ENCODE data around the gene REM2.

DNA sequence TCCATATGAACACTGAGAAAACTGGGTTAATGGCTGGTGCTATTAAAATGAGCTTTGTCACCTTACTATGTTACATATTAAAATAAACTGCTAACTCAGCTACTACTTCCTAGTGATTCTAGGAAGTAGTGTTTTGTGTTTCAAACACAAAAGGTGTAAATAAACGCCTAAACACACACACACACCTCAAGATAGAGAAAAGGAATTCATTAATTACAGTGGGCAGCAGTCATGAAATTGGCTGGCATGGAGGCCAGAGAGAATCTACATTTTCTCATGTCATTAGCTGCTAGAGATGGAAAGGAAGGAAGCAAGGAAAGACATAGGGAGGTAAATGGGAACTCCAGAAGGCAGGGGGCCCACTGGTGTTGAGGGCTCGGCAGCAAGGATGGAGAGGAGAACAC lies 46.9 kb downstream of the REM2 start:
- TF ChIP-seq, protein P1, sequence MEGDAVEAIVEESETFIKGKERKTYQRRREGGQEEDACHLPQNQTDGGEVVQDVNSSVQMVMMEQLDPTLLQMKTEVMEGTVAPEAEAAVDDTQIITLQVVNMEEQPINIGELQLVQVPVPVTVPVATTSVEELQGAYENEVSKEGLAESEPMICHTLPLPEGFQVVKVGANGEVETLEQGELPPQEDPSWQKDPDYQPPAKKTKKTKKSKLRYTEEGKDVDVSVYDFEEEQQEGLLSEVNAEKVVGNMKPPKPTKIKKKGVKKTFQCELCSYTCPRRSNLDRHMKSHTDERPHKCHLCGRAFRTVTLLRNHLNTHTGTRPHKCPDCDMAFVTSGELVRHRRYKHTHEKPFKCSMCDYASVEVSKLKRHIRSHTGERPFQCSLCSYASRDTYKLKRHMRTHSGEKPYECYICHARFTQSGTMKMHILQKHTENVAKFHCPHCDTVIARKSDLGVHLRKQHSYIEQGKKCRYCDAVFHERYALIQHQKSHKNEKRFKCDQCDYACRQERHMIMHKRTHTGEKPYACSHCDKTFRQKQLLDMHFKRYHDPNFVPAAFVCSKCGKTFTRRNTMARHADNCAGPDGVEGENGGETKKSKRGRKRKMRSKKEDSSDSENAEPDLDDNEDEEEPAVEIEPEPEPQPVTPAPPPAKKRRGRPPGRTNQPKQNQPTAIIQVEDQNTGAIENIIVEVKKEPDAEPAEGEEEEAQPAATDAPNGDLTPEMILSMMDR (conservative IDR thresholded peaks at IDR 0.05): no peak
- no peak for TF ChIP-seq EZH2 (IDR thresholded peaks at IDR 0.05; ENCODE audit: low read depth)

Measured in PC-9 (cell line).